B cell (primary cell): Measurements from ENCODE around the gene PEX7. TPM values are rescaled to one million over a fixed set of nuclear protein-coding genes. Genes with fewer than 3 reads are reported as not detected.

Experiments
- ATAC-seq: fragments of 200-7000 bp; cut with Tn5 transposase; one replicate; pipeline ENCODE4 v1.10.0; 2021; ENCODE audit warnings: low read depth, mild to moderate bottlenecking, moderate number of reproducible peaks, moderate library complexity
- CTCF ChIA-PET: fragments of 350-600 bp; sonication (Branson Sonifier 250); formaldehyde crosslinking; loops from one replicate; lab custom pipeline; 2021; ENCODE audit warnings: antibody characterized with exemption, inconsistent platforms; lab: Charles Lee
- POLR2A ChIA-PET: fragments of 350-600 bp; sonication (Branson Sonifier 250); formaldehyde crosslinking; loops from one replicate; lab custom pipeline; 2021; ENCODE audit warnings: antibody characterized with exemption; lab: Charles Lee
- DNase-seq: peaks from one replicate; pipeline ENCODE4 v3.0.0; 2013
- H2AFZ ChIP-seq: 2 replicates; pipeline ENCODE4 v1.6.1; 2012; ENCODE audit warnings: mild to moderate bottlenecking, low read depth, low read length; ENCODE audit not compliant: insufficient read depth, poor library complexity, severe bottlenecking
- H3K27ac ChIP-seq, 2 donors: 1 replicate in 1 of 2; 2 replicates in 1 of 2; pipeline ENCODE4 v1.5.1; 2012 to 2013; ENCODE audit warnings: low read length in 2 of 2, mild to moderate bottlenecking in 2 of 2, moderate library complexity in 1 of 2
- H3K27me3 ChIP-seq, 4 experiments: fragments of 200-600 bp in 1 of 4; sonication (generic) in 1 of 4; replicated peaks in 1 of 4; 1 replicate in 2 of 4; 2 replicates in 2 of 4; pipeline versions ENCODE4 v1.6.1 to v1.7.0; 2013 to 2016; ENCODE audit warnings: low read length in 3 of 4, mild to moderate bottlenecking in 2 of 4, mixed read lengths in 1 of 4, moderate library complexity in 1 of 4; ENCODE audit not compliant: insufficient read depth in 4 of 4, control insufficient read depth in 3 of 4; ENCODE audit errors: control extremely low read depth in 1 of 4
- H3K36me3 ChIP-seq, 2 experiments: replicated peaks in 1 of 2; 1 replicate in 1 of 2; 2 replicates in 1 of 2; pipeline versions ENCODE4 v1.6.1 to v1.7.1; 2013; ENCODE audit warnings: low read length in 1 of 2; ENCODE audit not compliant: insufficient read depth in 2 of 2, control insufficient read depth in 1 of 2; ENCODE audit errors: control extremely low read depth in 1 of 2, extremely low read depth in 1 of 2
- H3K4me1 ChIP-seq, 2 donors: fragments of 200-600 bp in 1 of 2; sonication (generic) in 1 of 2; 1 replicate in 1 of 2; 2 replicates in 1 of 2; pipeline versions ENCODE4 v1.5.1 to v1.6.1; 2013 to 2017; ENCODE audit warnings: low read length in 2 of 2; ENCODE audit not compliant: control insufficient read depth in 2 of 2, insufficient read depth in 2 of 2
- H3K4me2 ChIP-seq: replicated peaks from 2 replicates; pipeline ENCODE3; 2012; ENCODE audit warnings: mild to moderate bottlenecking, low read depth, low read length; ENCODE audit not compliant: poor library complexity, severe bottlenecking
- H3K4me3 ChIP-seq, 5 experiments: fragments of 200-600 bp in 1 of 5; sonication (generic) in 1 of 5; 1 replicate in 3 of 5; 2 replicates in 2 of 5; pipeline versions ENCODE4 v1.5.1 to v1.7.0; 2011 to 2016; ENCODE audit warnings: low read length in 4 of 5, mild to moderate bottlenecking in 4 of 5, low read depth in 2 of 5, control low read depth in 1 of 5, moderate library complexity in 1 of 5; ENCODE audit not compliant: insufficient read depth in 1 of 5; ENCODE audit errors: control extremely low read depth in 1 of 5, extremely low read depth in 1 of 5
- H3K79me2 ChIP-seq: fragments of 200-600 bp; sonication (generic); one replicate; pipeline ENCODE4 v1.6.0; 2016; ENCODE audit warnings: low read length; ENCODE audit not compliant: control insufficient read depth, insufficient read depth
- H3K9ac ChIP-seq: fragments of 200-600 bp; sonication (generic); 2 replicates; pipeline ENCODE4 v1.6.1; 2017; ENCODE audit warnings: mild to moderate bottlenecking, low read length, moderate library complexity
- H3K9me3 ChIP-seq, 3 donors: one replicate each; pipeline versions ENCODE4 v1.6.1 to v1.7.1; 2013; ENCODE audit warnings: low read length in 2 of 3; ENCODE audit not compliant: control insufficient read depth in 2 of 3, insufficient read depth in 1 of 3; ENCODE audit errors: control extremely low read depth in 1 of 3
- H4K20me1 ChIP-seq: 2 replicates; pipeline ENCODE4 v1.6.0; 2012; ENCODE audit warnings: mild to moderate bottlenecking, low read length; ENCODE audit not compliant: insufficient read depth, control insufficient read depth, poor library complexity, severe bottlenecking
- H3K27ac Mint-ChIP-seq: one replicate; pipeline ENCODE4 v1.8.0; 2021; ENCODE audit warnings: mixed read lengths
- H3K27me3 Mint-ChIP-seq: one replicate; pipeline ENCODE4 v1.8.0; 2021; ENCODE audit warnings: mixed read lengths
- H3K4me1 Mint-ChIP-seq: one replicate; pipeline ENCODE4 v1.8.0; 2021; ENCODE audit warnings: mixed read lengths
- H3K4me3 Mint-ChIP-seq: one replicate; pipeline ENCODE4 v1.8.0; 2021; ENCODE audit warnings: mixed read lengths
- H3K9me3 Mint-ChIP-seq: one replicate; pipeline ENCODE4 v1.8.0; 2022; ENCODE audit warnings: mixed read lengths; ENCODE audit not compliant: insufficient read depth
- EZH2 ChIP-seq: IDR thresholded peaks from 2 replicates; pipeline ENCODE4 v1.6.1; 2012; ENCODE audit warnings: borderline replicate concordance, low read depth, mild to moderate bottlenecking, moderate library complexity, low read length; ENCODE audit not compliant: insufficient read depth, poor library complexity, severe bottlenecking
- WGBS: methylation state at CpG from one replicate; pipeline ENCODE4 v1.1.5; 2013; ENCODE audit warnings: missing lambda C conversion rate; ENCODE audit not compliant: insufficient coverage; 5-methylcytosine and 5-hydroxymethylcytosine counted together
- intact Hi-C: fragments of 100-400 bp; cut with micrococcal nuclease; formaldehyde crosslinking; loops from one replicate; pipeline ENCODE4 v1.10.0; 2022
- polyA plus RNA-seq: library from polyadenylated mRNA; depleted of rRNA; stranded (reverse); fragments of >200 nt; gene quantifications from 2 replicates; pipeline ENCODE4 v1.2.3, GENCODE V29; 2012
- total RNA-seq, 2 donors: library from RNA; stranded (reverse); fragments of 120-200 nt in 1 of 2; gene quantifications; 1 replicate in 1 of 2; 2 replicates in 1 of 2; pipeline versions ENCODE4 v1.2.3 to v1.2.4, GENCODE V29; 2013 to 2022
- TF ChIP-seq, protein P1 (sequence below): fragments of 200-600 bp; IDR thresholded peaks from one replicate; pipeline ENCODE4 v1.8.0; 2022; ENCODE audit warnings: antibody characterized with exemption, mild to moderate bottlenecking

Gene PEX7
- total and polyA plus RNA-seq, 2 donors (not counting 1 experiment from before 2014, with no cell fraction given): 3.9 TPM

GRCh38 chr6:136792410-136793262 lies 29.8 kb upstream of the PEX7 start, which contains the start of gene MAP3K5:
MAP3K5 (minus strand) TSS chr6:136792477; CDS start chr6:136792157, 320 bp downstream.
- peak; percentile 68 for ATAC-seq
- under 1% methylated on average over 89 of the region's 89 CpGs for WGBS
- POLR2A ChIA-PET: interaction anchor here (0.6 to 2.9 kb wide), 17 partner anchors 25 to 503 kb away, joined by 3 to 21 read pairs (median 4); partner anchors contain the start of genes BCLAF1 and PEX7
- no peaks in the 10 kb centered on the region for H3K27me3 Mint-ChIP-seq
- H3K4me1 ChIP-seq: peaks cover 35 to 36% of the 10 kb centered on the region in 2 donors
- TF ChIP-seq, protein P1, sequence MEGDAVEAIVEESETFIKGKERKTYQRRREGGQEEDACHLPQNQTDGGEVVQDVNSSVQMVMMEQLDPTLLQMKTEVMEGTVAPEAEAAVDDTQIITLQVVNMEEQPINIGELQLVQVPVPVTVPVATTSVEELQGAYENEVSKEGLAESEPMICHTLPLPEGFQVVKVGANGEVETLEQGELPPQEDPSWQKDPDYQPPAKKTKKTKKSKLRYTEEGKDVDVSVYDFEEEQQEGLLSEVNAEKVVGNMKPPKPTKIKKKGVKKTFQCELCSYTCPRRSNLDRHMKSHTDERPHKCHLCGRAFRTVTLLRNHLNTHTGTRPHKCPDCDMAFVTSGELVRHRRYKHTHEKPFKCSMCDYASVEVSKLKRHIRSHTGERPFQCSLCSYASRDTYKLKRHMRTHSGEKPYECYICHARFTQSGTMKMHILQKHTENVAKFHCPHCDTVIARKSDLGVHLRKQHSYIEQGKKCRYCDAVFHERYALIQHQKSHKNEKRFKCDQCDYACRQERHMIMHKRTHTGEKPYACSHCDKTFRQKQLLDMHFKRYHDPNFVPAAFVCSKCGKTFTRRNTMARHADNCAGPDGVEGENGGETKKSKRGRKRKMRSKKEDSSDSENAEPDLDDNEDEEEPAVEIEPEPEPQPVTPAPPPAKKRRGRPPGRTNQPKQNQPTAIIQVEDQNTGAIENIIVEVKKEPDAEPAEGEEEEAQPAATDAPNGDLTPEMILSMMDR: peak; percentile 76
- TF ChIP-seq EZH2: no peak
- peak within 1 kb of the TSS; percentile 95 to 98 for H3K27ac ChIP-seq
- CTCF ChIA-PET: interaction anchor here (0.5 to 8.7 kb wide), 83 partner anchors 9 to 542 kb away, joined by 3 to 433 read pairs (median 5); partner anchors contain the start of genes MAP7, MTFR2 and PEX7
- peak; percentile 96 for DNase-seq
- H3K4me3 ChIP-seq: peak within 1 kb of the TSS; percentile 81 to 99 (median 96)
- peak within 1 kb of the TSS; percentile 95 for H2AFZ ChIP-seq
- H3K4me1 Mint-ChIP-seq: peaks cover 39% of the 10 kb centered on the region
- H3K4me2 ChIP-seq: peak within 1 kb of the TSS; percentile 86
- no peaks in the 10 kb centered on the region for H3K36me3 ChIP-seq
- peak within 1 kb of the TSS; percentile 96 for H3K9ac ChIP-seq
- no peaks in the 10 kb centered on the region for H4K20me1 ChIP-seq
- H3K27me3 ChIP-seq: no peaks in the 10 kb centered on the region
- H3K27ac Mint-ChIP-seq: peak within 1 kb of the TSS; percentile 95
- H3K9me3 Mint-ChIP-seq: peaks cover 3% of the 10 kb centered on the region
- intact Hi-C loops: loop anchor here (1.0 to 10.0 kb wide), 10 partner anchors 8 to 1074 kb away; partner anchors contain the start of genes PEX7, SLC35D3 and TNFAIP3
- peaks cover 0 to 7% (median 3%) of the 10 kb centered on the region in 3 donors for H3K9me3 ChIP-seq
- peak within 1 kb of the TSS; percentile 95 for H3K4me3 Mint-ChIP-seq
- H3K79me2 ChIP-seq: peaks cover 30% of the 10 kb centered on the region
